HG03565 (cell line): ENCODE data around the gene SNPH.
"Not testable (repeated sequence)": the region's sequence is repeated elsewhere in the genome, so short reads cannot be mapped to it uniquely, and the experiment has no call there.

Experiments
- ATAC-seq: cut with Tn5 transposase; IDR thresholded peaks from one replicate; pipeline ENCODE4 v1.9.1; 2021; ENCODE audit warnings: mild to moderate bottlenecking, moderate library complexity; ENCODE audit not compliant: unreplicated experiment

The SNPH gene, protein sequence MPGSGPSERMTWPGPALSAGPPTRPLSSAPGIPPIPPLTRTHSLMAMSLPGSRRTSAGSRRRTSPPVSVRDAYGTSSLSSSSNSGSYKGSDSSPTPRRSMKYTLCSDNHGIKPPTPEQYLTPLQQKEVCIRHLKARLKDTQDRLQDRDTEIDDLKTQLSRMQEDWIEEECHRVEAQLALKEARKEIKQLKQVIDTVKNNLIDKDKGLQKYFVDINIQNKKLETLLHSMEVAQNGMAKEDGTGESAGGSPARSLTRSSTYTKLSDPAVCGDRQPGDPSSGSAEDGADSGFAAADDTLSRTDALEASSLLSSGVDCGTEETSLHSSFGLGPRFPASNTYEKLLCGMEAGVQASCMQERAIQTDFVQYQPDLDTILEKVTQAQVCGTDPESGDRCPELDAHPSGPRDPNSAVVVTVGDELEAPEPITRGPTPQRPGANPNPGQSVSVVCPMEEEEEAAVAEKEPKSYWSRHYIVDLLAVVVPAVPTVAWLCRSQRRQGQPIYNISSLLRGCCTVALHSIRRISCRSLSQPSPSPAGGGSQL

DNA sequence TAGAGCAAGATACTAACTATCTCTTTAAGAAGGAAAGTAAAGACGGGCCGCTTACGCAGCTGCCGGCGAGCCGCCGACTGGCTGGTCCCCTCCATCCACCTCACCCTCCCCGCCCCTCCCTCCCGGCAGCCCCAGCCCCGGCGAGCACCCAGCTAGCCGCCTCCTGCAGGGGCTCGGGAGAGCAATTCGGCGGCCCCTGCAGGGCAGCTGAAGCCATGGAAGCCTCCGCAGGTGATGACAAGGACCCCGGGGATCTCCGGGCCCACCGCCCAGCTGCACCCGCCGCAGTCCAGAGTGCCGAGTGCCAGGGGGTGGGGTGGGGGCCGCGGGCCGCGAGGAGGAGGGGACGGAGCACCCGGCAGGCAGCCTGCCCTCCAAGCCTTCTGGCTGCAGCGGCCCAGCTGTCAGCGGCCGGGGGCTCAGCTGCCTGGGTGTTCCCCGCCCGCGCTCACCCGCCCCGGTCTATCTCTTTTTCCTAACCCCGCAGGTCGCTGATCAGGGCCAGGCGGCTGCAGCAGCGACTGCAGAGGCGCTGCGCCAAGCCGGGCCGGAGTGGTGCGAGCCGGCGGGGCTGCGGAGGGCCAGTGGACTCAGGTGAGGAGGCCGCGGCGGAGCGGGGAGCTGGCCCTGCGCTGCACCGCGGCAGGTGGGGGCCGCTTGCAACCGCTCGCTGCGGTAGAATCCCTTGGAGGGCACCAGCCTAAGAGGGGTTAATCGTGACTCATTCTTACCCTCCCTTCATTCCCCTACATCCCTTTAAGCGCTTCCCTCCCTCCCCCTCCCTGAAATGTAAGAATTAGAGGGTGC, at the start of gene SNPH:
SNPH (plus strand) TSS at position 128 of the 807 bp plus-strand sequence. CDS start 29,946 bp downstream, outside the sequence.
- no peak for ATAC-seq

DNA sequence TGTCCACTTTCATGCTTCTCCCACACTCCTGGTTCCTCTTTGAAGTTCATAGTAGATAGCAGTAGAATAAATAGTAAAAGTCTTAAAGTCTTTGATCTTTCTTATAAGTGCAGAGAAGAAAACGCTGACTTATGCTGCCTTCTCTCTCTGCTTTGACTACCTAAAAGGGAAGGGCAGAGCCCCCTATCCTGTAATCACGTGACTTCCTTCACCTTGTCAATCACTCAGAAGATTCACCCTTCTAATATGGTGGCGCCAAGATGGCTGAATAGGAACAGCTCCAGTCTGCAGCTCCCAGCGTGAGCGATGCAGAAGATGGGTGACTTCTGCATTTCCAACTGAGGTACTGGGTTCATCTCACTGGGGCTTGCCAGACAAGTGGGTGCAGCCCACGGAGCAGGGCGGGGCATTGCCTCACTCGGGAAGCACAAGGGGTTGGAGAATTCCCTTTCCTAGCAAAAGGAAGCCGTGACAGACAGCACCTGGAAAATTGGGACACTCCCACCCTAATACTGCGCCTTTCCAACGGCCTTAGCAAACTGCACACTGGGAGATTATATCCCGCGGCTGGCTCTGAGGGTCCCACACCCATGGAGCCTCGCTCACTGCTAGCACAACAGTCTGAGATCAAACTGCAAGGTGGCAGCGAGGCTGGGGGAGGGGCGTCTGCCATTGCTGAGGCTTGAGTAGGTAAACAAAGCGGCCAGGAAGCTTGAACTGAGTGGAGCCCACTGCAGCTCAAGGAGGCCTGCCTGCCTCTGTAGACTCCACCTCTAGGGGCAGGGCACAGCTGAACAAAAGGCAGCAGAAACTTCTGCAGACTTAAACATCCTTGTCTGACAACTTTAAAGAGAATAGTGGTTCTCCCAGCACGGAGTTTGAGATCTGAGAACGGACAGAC, 49.3 kb upstream of the SNPH start:
- ATAC-seq = not testable (repeated sequence)

- ATAC-seq = not testable (repeated sequence)
These were observed 43.3 kb upstream of the SNPH start for GRCh38 chr20:1222750-1223149.

- no peak for ATAC-seq
These were observed 41.7 kb upstream of the SNPH start for GRCh38 chr20:1224205-1224890.

- no peak for ATAC-seq
These were observed 40.8 kb upstream of the SNPH start for GRCh38 chr20:1225263-1225782.

DNA sequence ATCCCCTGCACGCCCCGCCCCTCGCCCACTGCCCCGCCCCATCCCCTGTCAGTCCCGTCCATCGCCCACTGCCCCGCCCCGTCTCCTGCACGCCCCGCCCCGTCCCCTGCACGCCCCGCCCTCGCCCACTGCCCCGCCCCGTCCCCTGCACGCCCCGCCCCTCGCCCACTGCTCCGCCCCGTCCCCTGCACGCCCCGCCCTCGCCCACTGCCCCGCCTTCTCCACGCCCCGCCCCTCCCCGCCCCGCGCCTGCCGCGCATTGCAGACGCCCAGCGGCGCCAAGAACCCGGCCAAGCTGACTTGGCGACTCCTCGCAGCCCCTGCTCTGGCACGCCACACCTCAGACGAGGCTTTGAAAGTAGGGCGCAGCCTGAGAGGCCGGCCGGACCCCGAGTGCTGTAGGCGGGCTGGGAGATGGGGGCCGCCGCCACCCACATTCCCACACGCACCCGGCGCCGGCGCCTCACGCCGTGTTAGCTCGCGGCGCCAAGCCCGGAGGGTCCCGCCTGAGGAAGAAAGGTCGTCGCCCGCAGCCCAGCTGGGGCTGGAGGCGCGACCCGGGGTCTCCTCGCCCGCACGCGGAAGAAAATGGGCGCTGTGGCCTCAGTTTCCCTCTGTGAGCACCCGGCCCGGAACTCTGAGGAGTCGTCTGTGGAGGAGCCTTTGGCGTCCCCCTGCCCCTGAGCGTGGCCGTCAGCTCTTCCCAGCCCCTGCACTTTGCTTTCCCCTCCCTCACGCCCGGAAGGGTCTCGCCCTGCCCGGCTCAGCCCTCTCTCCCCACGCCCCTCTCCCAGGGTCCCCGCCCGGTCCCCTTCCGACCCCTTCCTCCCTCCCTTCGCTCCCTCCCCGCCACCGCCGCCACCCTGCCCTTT, 40.1 kb upstream of the SNPH start, which contains the start of gene RAD21L1:
RAD21L1 (plus strand) TSS at position 262 of the 872 bp plus-strand sequence. CDS start 2,410 bp downstream, outside the sequence.
- ATAC-seq = no peak

- no peak for ATAC-seq
These were observed 36.6 kb upstream of the SNPH start for GRCh38 chr20:1229541-1229940.

- no peak for ATAC-seq
These were observed 33.6 kb upstream of the SNPH start for GRCh38 chr20:1232286-1233111.

- ATAC-seq = no peak
These were observed 25.5 kb upstream of the SNPH start for GRCh38 chr20:1240549-1240948.

GRCh38 chr20:1241456-1241855, 24.6 kb upstream of the SNPH start:
- ATAC-seq = no peak

GRCh38 chr20:1242099-1242498, 24.0 kb upstream of the SNPH start:
- ATAC-seq = no peak

DNA sequence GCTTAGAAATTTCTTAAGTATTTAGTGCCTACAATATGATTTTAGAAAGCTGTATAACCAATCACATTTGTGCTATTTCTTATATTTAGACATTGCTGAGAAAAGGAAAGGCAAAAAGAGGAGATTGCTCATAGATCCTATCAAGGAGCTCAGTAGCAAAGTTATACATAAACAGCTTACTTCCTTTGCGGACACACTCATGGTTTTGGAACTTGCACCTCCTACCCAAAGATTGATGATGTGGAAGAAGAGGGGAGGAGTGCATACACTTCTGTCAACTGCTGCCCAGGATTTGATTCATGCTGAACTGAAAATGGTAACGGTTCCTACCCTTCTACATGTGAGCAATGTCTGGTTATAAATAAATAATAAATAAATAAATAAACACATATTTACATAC, 23.6 kb upstream of the SNPH start:
- no peak for ATAC-seq

DNA sequence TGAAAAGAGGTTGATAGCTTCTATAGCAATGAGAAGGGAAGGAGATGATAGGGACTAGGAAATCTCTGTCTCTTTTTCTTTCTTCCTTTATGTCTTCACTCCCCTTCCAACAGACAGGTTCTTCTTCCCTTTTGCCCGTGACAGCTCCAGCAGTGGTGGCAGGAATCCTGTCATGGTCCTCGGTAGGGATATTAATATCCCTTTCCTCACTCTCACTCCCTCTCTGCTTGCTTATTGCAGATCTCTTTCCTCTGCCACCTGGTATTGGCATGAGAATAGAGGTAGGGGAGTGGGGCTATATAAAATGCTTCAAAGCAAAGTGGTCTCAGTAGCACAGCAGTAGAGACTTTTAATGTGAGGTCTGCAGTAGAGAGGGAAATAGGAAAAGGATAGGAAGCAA, 20.5 kb upstream of the SNPH start:
- no peak for ATAC-seq

- no peak for ATAC-seq
These were observed 18.4 kb upstream of the SNPH start for GRCh38 chr20:1247689-1248088.

DNA sequence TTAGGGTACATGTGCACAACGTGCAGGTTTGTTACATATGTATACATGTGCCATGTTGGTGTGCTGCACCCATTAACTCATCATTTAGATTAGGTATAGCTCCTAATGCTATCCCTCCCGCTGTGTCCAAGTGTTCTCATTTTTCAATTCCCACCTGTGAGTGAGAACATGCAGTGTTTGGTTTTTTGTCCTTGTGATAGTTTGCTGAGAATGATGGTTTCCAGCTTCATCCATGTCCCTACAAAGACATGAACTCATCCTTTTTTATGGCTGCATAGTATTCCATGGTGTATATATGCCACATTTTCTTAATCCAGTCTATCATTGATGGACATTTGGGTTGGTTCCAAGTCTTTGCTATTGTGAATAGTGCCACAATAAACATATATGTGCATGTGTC, 15.8 kb upstream of the SNPH start:
- not testable (repeated sequence) for ATAC-seq

- ATAC-seq = no peak
These were observed 13.7 kb upstream of the SNPH start for GRCh38 chr20:1252416-1252815.

- no peak for ATAC-seq
These were observed 11.8 kb upstream of the SNPH start for GRCh38 chr20:1254254-1254653.

- ATAC-seq = no peak
These were observed 10.4 kb upstream of the SNPH start for GRCh38 chr20:1255675-1256074.
